ENCODE results near the gene SUN1. TPM values are rescaled to one million over a fixed set of nuclear protein-coding genes. Genes with fewer than 3 reads are reported as not detected.
"Not testable (repeated sequence)": the region's sequence is repeated elsewhere in the genome, so short reads cannot be mapped to it uniquely, and the experiment has no call there.

The SUN1 gene
- total and polyA plus RNA-seq, 2 donors (not counting 1 experiment from before 2014, with no cell fraction given) = 185 to 220 TPM

GRCh38 chr7:923108-924041 is 91.1 kb downstream of the SUN1 start:
- Histone ChIP-seq H3K36me3 (ENCODE audit: control insufficient read depth, insufficient read depth, low read length) (no peaks in the 10 kb centered on the region), H3K27me3 (ENCODE audit: control insufficient read depth, insufficient read depth, low read length) (no peaks in the 10 kb centered on the region), H4K20me1 (ENCODE audit: control insufficient read depth, extremely low read depth, insufficient read depth, low read length) (no peaks in the 10 kb centered on the region), H3K9ac (ENCODE audit: insufficient read depth, low read length) (peak overlapping the region; percentile 23), H3K27ac (ENCODE audit: insufficient read depth, low read length) (no peak overlapping the region), H3K4me3 (replicated peaks in 1 of 4; ENCODE audit: control extremely low read depth in 1 of 4, insufficient read depth in 1 of 4, low read depth in 3 of 4, low read length in 4 of 4) (no peak overlapping the region), H3K79me2 (ENCODE audit: control insufficient read depth, insufficient read depth, low read length) (no peaks in the 10 kb centered on the region), H3K4me1 (ENCODE audit: control insufficient read depth, extremely low read depth, insufficient read depth, low read length) (peaks cover 2% of the 10 kb centered on the region), H3K9me3 (ENCODE audit: control insufficient read depth, insufficient read depth, low read depth, low read length) (no peaks in the 10 kb centered on the region), H2AFZ (ENCODE audit: low read length) (peak overlapping the region; percentile 26), H3K4me2 (ENCODE audit: extremely low read depth, insufficient read depth, low read length) (no peak overlapping the region)
- peak; percentile 44 to 51 for DNase-seq (ENCODE audit: low read depth in 2 of 2)
- TF ChIP-seq, protein P1, sequence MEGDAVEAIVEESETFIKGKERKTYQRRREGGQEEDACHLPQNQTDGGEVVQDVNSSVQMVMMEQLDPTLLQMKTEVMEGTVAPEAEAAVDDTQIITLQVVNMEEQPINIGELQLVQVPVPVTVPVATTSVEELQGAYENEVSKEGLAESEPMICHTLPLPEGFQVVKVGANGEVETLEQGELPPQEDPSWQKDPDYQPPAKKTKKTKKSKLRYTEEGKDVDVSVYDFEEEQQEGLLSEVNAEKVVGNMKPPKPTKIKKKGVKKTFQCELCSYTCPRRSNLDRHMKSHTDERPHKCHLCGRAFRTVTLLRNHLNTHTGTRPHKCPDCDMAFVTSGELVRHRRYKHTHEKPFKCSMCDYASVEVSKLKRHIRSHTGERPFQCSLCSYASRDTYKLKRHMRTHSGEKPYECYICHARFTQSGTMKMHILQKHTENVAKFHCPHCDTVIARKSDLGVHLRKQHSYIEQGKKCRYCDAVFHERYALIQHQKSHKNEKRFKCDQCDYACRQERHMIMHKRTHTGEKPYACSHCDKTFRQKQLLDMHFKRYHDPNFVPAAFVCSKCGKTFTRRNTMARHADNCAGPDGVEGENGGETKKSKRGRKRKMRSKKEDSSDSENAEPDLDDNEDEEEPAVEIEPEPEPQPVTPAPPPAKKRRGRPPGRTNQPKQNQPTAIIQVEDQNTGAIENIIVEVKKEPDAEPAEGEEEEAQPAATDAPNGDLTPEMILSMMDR (conservative IDR thresholded peaks at IDR 0.05 in 1 of 2, IDR thresholded peaks at IDR 0.05 in 1 of 2; ENCODE audit: low read depth in 1 of 2, low read length in 2 of 2) = no peak
- no peak for TF ChIP-seq EZH2 (IDR thresholded peaks at IDR 0.05; ENCODE audit: low read length, missing control alignments)

DNA sequence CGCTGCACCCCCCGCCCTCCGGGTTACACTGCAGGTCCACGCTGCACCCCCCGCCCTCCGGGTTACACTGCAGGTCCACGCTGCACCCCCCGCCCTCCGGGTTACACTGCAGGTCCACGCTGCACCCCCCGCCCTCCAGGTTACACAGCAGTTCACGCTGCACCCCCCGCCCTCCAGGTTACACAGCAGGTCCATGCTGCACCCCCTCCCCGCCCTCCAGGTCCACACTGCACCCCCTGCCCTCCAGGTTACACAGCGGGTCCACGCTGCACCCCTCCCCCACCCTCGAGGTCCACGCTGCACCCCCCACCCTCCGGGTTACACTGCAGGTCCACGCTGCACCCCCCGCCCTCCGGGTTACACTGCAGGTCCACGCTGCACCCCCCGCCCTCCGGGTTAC is 91.8 kb downstream of the SUN1 start:
- not testable (repeated sequence) for DNase-seq (ENCODE audit: low read depth in 2 of 2); H3K4me2 ChIP-seq (ENCODE audit: extremely low read depth, insufficient read depth, low read length)

More for the DNA sequence above, 91.8 kb downstream of the SUN1 start:
- H3K79me2 ChIP-seq (ENCODE audit: control insufficient read depth, insufficient read depth, low read length); H3K4me1 ChIP-seq (ENCODE audit: control insufficient read depth, extremely low read depth, insufficient read depth, low read length); H4K20me1 ChIP-seq (ENCODE audit: control insufficient read depth, extremely low read depth, insufficient read depth, low read length); H3K9me3 ChIP-seq (ENCODE audit: control insufficient read depth, insufficient read depth, low read depth, low read length); H3K27me3 ChIP-seq (ENCODE audit: control insufficient read depth, insufficient read depth, low read length); H3K4me3 ChIP-seq (replicated peaks in 1 of 4; ENCODE audit: control extremely low read depth in 1 of 4, insufficient read depth in 1 of 4, low read depth in 3 of 4, low read length in 4 of 4); H2AFZ ChIP-seq (ENCODE audit: low read length); H3K36me3 ChIP-seq (ENCODE audit: control insufficient read depth, insufficient read depth, low read length); H3K27ac ChIP-seq (ENCODE audit: insufficient read depth, low read length); H3K9ac ChIP-seq (ENCODE audit: insufficient read depth, low read length): not testable (repeated sequence)

Other genes with a start within 250 kb of the SUN1 start
- 10.3 and 14.2 TPM in 2 replicates for gene DNAAF5, start 105.8 kb upstream of the SUN1 start, total RNA-seq
- gene DNAAF5, start 105.8 kb upstream of the SUN1 start, polyA plus RNA-seq = 13.1 and 19.2 TPM in 2 replicates
- 12.3 and 14.5 TPM in 2 replicates for gene PRKAR1B, start 105.2 kb upstream of the SUN1 start, total RNA-seq
- 12.1 and 12.7 TPM in 2 replicates for gene PRKAR1B, start 105.2 kb upstream of the SUN1 start, polyA plus RNA-seq
- gene GET4, start 44.1 kb downstream of the SUN1 start, total RNA-seq = 21.6 and 23.1 TPM in 2 replicates
- 13.4 and 15.9 TPM in 2 replicates for gene GET4, start 44.1 kb downstream of the SUN1 start, polyA plus RNA-seq
- 1.0 and 2.3 TPM in 2 replicates for gene ADAP1, start 122.2 kb downstream of the SUN1 start, total RNA-seq
- gene ADAP1, start 122.2 kb downstream of the SUN1 start, polyA plus RNA-seq = 1.0 and 1.1 TPM in 2 replicates
- 9.2 and 11.7 TPM in 2 replicates for gene COX19, start 143.1 kb downstream of the SUN1 start, total RNA-seq
- gene COX19, start 143.1 kb downstream of the SUN1 start, polyA plus RNA-seq = 4.0 and 4.3 TPM in 2 replicates
- not detected in 2 replicates for gene CYP2W1, start 150.7 kb downstream of the SUN1 start, total RNA-seq
- gene CYP2W1, start 150.7 kb downstream of the SUN1 start, polyA plus RNA-seq = not detected in 2 replicates
- gene GPR146, start 212.1 kb downstream of the SUN1 start, total RNA-seq = 3.1 and 3.3 TPM in 2 replicates
- gene GPR146, start 212.1 kb downstream of the SUN1 start, polyA plus RNA-seq = 0.30 and 2.2 TPM in 2 replicates

Data from fibroblast of lung (primary cell).